GM12872 (cell line): Measurements from ENCODE around the gene EGFL7.

Source experiments
- TF ChIP-seq, protein P1 (sequence below): IDR thresholded peaks from 3 replicates; pipeline ENCODE4 v1.5.1; 2011; ENCODE audit warnings: low read depth, mild to moderate bottlenecking, low read length, moderate library complexity; ENCODE audit not compliant: insufficient read depth

Gene EGFL7

DNA sequence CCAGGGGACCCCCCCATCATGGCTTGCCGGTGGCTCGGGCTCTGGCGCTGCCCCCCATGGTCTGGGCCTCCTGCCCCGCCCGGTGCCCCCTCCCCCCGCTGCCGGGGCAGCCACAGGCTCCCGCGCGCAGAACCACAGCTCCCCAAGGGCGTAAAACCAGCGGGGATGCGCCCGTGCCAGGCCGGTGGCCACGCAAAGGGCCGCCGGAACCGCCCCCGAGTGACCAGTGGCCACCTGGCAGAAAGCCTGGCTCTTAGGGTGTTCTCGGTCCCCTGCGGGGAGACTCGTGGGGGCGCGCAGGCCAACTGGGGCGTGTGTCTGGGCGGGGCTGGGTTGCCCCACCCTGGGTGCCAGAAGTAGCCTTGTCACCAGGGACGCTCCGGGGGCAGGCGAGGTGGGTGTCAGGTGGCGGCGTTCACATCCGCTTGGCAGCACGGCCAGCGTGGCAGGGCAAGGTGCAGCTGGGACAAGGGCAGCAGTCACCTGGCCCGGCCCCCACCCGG is 25.1 kb downstream of the EGFL7 start:
- TF ChIP-seq, protein P1, sequence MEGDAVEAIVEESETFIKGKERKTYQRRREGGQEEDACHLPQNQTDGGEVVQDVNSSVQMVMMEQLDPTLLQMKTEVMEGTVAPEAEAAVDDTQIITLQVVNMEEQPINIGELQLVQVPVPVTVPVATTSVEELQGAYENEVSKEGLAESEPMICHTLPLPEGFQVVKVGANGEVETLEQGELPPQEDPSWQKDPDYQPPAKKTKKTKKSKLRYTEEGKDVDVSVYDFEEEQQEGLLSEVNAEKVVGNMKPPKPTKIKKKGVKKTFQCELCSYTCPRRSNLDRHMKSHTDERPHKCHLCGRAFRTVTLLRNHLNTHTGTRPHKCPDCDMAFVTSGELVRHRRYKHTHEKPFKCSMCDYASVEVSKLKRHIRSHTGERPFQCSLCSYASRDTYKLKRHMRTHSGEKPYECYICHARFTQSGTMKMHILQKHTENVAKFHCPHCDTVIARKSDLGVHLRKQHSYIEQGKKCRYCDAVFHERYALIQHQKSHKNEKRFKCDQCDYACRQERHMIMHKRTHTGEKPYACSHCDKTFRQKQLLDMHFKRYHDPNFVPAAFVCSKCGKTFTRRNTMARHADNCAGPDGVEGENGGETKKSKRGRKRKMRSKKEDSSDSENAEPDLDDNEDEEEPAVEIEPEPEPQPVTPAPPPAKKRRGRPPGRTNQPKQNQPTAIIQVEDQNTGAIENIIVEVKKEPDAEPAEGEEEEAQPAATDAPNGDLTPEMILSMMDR: no peak

DNA sequence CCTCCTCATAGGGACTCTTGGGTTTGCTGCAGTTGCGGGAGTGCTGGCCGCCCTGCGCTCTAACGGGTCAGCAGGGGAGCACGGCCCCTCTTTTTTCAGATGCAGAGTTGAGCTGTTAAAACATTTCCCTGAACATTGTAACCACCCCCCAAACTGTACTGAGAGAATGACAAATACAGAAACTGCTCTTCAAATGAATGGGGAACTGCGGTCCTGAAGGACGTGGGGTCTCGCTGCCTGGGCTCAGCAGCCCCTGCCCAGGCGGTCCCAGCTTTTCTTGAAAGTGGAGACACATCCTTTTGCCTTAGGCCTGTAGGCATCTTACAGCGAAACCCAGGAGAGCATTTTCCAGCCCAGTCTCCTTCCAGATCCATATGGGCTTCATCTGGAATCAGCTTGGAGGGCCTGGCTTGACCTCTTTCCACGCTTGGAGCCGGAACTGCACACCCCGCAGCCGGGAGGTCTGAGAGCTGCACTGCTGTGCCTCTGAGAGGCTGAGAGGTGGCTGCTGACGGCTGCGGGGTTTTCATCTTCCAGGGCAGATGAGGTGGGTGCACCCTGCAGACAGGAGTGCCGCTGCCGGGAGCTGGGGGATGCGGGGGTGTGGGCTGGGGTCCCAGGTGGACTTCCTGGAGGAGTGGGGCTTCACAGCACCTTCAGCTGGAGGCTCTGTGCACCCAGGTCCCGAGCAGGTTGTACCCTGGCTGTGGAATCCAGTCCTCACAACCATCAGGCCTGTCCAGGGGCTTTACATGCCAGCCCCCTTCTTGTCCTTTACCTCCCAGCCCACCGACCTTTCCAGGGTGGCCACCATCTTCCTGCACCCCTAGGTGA is 25.8 kb downstream of the EGFL7 start:
- TF ChIP-seq, protein P1: no peak

DNA sequence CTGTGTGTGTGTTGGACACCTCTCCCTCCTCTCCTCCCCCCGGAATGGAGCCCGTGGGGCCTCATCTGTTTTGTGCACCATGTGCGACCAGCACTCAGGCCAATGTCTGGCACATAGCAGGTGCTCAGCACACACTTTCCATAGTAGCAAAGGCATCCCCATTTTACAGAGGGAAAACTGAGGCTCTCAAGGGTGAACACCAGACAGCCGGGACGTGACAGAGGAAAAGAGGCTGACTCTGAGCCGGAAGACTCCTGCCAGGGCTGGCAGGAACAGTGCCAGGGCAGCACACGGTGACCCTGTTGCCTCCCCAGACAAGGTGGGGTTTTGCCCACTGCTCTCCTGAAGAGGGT is 26.4 kb downstream of the EGFL7 start:
- TF ChIP-seq, protein P1: no peak

DNA sequence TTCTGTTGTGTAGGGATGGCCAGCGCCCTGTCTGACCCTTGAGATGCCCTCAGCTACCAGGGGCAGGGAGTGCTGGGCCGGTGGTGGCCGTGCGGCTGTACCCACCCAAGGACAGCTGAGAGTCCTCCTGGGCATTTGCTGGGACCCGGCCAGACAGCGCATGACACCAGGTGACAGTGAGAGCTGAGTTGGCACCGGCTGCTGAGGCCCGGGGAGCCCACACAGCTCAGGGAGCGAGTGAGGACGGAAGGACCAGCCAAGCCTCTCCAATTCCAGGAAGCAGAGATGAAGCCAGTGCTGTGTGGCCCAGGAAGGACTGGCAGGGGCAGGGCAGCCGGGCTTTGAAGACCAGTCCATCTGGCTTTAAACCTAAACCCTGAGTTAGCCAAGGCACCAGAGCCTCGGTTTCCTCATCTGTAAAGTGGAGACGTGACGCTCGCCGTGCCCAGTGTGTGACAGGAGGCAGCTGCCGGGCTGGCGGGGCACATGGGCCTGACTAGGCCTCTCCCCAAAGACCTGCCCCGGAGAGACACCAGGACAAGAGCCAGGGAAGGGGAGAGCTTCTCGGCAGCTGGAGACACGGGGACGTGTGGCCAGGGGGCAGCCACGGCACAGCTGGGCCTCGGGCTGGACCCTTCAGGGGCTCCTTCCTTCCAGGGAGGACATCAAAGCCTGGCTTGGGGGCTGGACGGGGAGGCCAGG is 27.5 kb downstream of the EGFL7 start:
- TF ChIP-seq, protein P1: no peak

DNA sequence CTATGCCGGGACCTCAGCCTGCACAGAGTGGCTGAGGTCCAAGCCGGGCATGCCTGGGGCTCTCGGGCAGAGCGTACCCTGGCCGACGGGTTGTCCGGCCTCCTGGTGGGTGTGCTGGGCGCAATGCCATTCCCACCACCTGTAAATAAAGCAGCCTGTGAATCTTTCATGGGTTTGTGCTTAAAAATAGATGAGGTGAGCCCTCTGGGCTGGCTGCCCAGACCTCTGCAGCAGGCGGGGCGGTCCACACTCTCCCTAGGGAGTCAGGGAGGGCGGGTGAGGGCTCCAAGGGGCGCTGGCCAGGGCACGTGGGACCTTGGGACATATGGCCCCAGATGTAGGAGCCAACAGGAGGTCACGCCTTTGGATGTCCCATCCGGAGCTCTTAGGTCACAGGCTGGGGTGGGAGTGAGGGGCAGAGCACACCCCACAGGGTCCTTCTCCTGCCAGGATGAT is 28.1 kb downstream of the EGFL7 start:
- TF ChIP-seq, protein P1: no peak

DNA sequence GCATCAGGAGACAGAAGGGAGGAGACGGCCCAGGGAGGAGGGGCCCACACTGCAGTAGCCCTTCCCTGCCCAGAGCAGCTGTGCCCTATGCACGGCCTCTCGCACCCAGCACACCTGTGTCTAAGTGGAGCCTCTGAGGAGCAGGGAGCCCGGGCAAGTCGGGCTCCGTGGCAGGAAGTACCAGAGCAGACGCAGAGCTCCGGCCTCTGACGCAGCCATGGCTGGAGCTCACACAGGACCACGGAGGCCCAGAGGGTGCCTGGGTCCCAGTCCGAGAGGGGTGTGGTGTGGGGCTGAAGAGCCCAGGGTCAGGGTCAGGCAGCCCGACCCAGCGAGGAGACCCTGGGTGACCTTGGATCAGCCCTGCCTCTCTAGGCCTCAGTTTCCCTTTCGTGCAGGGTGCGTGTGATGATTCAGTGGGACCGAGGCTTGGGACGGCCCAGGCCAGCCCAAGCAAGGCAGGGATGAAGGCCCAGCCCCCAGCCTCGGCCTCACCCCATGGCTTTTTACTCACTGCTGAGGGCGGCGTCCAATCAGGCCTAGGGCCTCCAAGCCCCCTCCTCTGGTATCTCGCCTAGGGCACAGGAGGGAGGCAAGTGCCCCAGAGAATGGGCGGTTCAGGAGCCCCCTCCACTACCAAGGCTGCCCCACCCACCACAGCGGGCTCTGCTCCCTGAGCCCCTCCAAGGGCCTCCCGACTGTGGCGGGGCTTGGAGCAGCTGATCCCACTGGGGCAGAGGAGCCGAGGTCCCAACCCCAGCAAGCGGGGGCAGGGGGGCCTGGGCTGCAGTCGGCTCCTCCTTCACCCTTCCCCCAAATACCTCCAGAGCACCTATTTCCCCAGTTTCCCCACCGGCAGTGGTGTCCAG is 28.8 kb downstream of the EGFL7 start:
- TF ChIP-seq, protein P1: no peak
